GM13977 (cell line): ENCODE measurements around the gene UNC93B1.

Source experiments
- DNase-seq: peaks from one replicate; pipeline ENCODE4 v3.0.0; 2012; ENCODE audit warnings: low spot score
- CTCF ChIP-seq: IDR thresholded peaks from 2 replicates; pipeline ENCODE4 v1.5.1; 2012; ENCODE audit warnings: mild to moderate bottlenecking, control low read depth; ENCODE audit not compliant: insufficient read depth; ENCODE audit errors: extremely low read depth, missing control alignments
- in situ Hi-C: fragments of 300-500 bp; cut with MboI; formaldehyde crosslinking; loops from one replicate; pipeline ENCODE4 v1.12.0; 2022; ENCODE audit warnings: low sequenced_read_pairs, low pct_unique_long_range_greater_than_20kb, mixed read lengths, inconsistent platforms; ENCODE audit not compliant: unreplicated experiment

UNC93B1 gene

DNA sequence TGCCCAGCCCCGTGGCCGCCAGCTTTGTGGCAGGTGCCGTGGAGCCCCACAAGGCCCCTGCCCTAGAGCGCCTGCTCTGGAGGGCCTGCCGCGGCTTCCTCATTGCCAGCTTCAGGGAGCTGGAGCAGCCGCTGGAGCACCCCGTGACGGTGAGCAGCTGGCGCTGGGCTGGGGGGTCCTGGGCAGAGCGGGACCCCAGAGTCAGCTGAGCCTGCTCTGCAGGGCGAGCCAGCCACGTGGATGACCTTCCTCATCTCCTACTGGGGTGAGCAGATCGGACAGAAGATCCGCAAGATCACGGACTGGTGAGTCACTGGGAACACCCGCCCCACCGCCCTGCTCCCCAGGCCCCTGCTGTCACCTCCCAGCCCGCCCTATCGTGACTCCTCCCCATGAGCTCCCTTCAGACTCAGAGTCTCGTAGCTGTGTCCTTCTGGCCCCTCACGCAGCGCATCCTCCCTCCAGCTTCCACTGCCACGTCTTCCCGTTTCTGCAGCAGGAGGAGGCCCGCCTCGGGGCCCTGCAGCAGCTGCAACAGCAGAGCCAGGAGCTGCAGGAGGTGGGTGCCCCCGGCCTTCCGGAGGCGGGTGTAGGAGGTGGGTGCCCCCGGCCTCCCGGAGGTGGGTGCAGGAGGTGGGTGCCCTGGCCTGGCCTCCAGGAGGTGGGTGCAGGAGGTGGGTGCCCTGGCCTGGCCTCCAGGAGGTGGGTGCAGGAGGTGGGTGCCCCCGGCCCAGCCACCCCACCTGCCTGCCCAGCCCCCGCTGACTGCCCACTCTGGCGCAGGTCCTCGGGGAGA, 39.6 kb upstream of the UNC93B1 start:
- in situ Hi-C loops = no loop called here
- TF ChIP-seq CTCF = no peak
- no peak for DNase-seq

- no peak for DNase-seq
- in situ Hi-C loops = no loop called here
Measured at GRCh38 chr11:68043029-68043348, 39.1 kb upstream of the UNC93B1 start.

GRCh38 chr11:68042219-68043028, 38.5 kb upstream of the UNC93B1 start:
- no peak for TF ChIP-seq CTCF
- in situ Hi-C loops = no loop called here
- no peak for DNase-seq

More at GRCh38 chr11:68043029-68043348, 39.1 kb upstream of the UNC93B1 start:
- TF ChIP-seq CTCF = no peak

DNA sequence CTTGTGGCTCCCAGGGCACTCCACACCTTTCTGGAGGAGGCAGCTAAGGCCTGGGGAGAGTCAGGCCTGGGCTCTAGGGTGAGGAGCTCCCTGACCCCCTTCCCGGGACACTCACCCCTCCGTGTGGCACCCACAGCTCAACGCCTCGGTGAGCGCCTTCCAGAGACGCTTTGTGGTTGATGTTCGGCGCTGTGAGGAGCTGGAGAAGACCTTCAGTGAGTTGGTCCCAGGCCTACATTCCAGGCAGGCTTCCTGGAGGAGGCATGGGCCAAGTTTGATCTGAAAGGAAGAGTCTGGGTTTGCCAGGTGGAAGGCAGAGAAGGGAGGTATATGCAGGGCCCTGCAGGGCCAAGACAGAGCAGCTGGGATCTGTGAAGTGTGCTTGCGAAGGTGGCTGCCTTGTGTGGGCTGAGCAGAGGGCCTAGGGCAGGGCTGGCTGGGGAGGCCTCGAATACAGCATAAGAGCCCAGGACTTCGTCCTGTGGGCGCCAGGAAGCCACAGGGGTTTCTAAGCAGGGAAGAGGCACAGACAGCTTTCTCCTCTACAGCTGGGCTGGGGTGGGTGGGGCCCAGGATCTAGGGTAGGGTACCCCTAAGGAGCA, 37.8 kb upstream of the UNC93B1 start:
- DNase-seq = no peak
- TF ChIP-seq CTCF = no peak
- in situ Hi-C loops = no loop called here

DNA sequence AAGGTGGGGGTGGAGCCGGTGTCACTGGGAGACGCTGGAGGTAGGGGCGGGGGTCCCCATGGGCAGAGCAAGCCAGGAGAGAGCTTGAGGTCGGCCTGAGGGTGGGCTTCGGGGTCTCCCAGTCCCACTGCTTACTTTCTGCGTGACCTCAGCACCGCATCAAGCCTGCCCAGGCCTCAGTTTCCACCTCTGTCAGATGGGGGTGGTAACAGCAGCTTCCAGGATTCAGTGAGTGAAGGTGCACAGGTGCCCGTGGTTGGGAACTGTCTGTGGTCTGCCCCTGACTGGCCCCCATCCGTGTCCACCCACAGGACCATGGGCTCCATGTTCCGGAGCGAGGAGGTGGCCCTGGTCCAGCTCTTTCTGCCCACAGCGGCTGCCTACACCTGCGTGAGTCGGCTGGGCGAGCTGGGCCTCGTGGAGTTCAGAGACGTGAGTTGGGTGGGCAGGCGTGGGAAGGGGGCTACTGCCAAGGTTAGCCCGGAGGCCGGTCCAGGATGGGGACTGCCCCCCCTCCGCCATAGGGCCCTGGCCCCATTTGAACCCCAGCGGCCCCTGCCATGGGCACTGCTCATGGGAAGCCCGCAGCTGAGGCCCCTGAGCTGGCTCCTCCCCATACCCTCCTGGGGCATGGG, 37.2 kb upstream of the UNC93B1 start:
- in situ Hi-C loops = no loop called here
- TF ChIP-seq CTCF = no peak
- DNase-seq = no peak
